Activated T-cell treated with anti-CD3 and anti-CD28 coated beads, Interleukin-2, amount 50 U/mL, for 48 hours (primary cell): ENCODE data around the gene PPARA.
"Not testable (repeated sequence)": the region's sequence is repeated elsewhere in the genome, so short reads cannot be mapped to it uniquely, and the experiment has no call there.

Experiments
- DNase-seq, 2 experiments: peaks; one replicate each; pipeline ENCODE4 v3.0.0-alpha.2; 2020

Gene PPARA

DNA sequence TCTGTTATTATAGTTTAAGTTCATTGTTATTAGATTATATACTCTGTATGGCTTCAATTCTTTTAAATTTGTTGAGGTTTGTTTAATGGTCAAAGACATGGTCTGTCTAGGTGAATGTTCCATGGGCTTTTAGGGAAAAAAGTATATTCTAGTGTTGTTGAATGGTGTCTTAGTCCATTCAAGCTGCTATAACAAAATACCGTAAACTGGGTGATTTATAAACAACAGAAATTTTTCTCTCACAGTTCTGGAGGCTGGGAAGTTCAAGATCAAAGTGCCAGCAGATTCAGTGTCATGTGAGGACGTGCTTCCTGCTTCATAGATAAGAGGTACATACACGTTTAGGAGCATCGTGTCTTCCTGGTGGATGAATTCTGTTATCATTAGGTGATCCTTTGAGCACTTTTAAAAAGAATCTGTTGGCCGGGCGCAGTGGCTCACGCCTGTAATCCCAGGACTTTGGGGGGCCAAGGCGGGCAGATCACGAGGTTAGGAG, 26.2 kb downstream of the PPARA start:
- DNase-seq: no peak

DNA sequence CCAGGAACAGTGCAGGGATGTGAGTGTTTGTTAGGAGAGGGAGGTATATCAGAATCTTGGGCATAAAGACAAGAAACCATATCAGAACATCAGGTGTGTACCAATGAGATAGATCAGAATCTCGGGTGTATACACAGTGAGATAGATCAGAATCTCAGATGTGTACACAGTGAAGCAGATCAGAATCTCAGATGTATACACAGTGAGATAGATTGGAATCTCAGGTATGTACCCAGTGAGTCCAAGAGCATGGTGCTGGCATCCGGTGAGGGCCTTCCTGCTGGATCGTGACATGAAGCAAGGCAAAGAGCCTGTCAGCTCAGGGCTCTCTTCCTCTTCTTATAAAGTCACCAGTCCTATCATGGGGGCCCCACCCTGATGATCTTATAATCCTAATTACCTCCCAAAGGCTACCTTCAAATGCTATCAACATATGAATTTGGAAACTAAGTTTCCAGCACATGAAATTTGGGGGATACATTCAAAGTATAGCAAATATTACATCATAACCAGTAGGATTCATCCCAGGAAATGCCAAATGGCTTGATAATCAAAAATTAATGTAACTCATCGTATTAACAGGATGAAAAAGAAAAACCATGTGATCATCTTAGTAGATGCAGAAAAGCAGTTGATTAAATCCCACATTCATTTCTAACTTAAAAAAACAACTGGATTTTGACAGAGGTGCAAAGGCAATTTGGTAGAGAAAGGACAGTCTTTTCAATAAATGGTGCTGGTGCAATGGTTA, 28.6 kb downstream of the PPARA start:
- DNase-seq: no peak

DNA sequence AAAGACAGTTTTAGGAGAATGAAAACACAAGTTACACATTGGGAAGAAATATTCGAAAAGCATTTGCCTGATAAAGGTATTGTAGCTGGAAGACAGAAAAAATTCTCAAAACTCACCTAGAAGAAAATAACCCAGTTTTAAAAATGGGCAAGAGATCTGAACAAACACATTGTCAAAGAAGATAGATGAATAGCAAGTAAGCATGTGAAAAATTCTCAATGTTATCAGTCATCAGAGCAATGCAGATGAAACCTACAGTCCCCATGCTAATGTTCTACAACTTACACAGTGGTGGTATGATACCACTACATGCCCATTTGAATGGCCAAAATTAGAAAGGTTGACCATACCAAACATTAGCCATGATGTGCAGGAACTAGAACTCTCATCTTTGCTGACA, 29.4 kb downstream of the PPARA start:
- no peak for DNase-seq

DNA sequence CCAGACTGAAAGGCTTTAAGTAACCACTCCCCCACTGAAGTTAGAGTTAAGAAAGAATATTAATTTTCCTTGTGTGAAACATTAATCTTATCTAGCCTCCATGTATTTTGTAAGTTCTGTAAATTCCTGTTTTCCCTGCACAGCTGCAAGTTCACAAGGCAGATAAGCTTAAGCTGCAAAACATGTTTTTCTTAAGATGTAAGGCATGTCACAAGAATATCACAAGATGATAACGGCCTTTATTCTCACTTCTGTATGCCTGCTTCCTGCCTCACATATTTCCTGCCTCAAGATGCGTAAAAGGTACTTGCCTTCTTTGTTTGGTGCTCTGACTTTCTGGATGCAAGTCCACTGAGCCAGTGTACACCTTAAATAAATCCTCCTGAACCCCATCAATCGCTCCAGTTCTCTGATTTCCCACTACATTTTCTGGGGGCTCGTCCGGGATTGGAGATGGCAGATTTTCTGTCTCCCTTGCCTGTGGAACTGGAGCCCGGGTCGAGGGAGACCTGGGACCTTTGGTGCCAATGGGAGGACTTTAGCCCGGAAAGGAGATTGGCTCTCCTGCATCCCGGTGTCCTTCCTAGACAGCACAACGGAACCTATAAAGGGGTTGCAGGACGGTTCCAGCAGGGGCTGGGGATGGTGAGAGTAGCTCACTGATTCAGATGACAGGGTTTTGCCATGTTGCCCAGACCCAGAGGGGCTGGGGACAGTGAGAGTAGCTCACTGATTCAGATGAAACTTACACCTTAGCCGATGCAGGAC, 30.2 kb downstream of the PPARA start:
- peak in 1 of 2 experiments; percentile 26 for DNase-seq

DNA sequence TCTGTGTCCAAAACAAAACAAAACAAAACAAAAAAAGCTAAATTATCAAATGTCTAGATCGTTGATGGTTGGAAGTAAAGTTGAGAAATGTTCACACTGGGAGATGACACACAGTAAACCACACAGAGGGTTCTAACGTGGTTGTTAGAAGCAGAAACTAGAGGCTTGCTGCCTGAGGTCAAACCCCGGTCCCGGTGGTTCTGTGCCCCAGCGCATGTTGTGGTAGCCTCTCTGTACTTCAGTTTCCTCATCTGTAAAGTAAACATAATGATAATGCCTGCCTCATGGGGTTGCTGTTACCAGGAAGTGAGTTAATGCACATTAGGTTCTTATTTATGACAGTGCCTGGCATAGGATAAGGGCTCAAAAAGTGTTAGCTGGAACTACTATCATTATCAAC, 33.4 kb downstream of the PPARA start:
- no peak for DNase-seq

DNA sequence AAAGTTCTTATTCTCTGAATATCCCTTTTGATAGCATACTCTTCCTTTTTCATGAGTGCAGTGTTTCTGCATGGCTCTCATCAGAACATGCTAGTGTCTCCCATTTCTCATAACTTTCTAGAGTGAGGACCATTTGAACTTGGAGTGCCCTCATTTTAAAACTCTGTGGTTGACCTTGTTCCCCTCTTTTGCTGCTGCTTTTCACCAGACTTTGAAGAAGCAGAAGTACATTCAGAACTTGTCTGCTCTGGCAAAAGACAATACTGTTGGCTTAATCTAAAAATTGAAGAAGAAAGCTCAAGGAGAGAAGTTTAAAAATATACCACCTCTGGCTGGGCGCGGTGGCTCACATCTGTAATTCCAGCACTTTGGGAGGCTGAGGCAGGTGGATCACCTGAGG, 35.0 kb downstream of the PPARA start:
- DNase-seq: no peak

DNA sequence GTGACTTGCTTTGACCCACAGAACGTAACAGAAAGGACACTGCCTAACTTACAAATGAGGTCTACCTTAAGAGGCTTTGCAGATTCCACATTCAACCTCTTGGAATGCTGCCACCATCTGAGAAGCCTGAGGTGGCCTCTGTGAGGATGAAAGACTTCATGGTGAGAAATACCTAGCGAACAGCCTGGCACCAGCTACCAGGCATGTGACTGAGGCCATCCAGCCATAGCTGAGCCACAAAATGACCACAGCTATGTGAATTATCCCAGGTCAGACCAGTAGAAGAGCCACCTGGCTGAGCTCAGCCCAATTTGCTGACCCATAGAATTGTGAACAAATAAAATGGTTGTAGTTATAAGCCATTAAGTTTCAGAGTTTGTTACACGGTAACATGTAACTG, 37.5 kb downstream of the PPARA start:
- no peak for DNase-seq

DNA sequence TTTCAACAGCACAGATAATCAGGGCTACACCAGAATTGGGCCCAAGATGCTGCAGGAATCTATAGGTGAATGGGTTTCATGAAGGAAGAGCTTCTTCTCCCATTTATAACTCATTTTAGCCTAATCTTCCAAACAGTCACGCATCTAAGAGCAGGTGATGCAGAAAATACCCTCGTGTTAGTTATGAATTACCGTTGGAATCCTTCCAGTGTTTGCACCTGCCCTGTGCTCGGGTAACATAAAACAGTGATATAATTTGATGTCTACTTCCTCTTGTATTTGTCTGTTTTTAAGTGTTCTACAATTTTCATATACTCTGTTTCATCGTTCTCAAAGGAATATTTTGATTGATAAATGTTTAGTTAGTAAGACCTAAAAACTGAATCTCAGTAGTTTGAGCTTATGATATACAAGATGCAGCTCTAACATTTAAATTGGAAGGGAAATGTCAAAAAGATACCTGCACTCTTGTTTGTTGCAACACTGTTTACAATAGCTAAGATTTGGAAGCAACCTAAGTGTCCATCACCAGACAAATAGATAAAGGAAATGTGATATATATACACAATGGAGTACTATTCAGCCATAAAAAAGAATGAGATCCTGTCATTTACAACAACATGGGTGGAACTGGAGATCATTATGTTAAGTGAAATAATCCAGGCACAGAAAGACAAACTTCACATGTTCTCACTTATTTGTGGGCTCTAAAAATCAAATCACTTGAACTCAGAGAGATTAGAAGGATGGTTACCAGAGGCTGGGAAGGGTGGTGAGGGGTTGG, 42.1 kb downstream of the PPARA start:
- DNase-seq: no peak

DNA sequence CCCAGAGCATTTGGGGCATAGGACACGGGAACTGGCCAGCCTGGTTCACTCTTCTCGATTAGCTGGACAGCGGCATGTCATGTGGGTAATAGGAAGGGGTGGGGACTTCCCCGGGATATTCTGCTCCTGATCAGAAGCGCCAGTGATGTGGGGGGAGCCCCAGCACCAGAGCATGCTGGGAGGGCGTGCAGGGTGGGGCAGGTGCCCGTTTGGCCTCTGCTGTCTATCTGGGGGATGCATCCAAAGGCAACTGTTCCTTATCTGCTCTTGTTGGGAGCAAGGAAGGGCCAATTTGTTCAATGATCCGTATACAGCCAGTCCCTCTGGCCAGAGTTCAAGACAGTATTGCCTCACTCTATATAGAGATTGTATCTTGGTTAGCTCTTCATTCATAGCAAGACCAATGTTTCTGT, 43.6 kb downstream of the PPARA start:
- DNase-seq: no peak

DNA sequence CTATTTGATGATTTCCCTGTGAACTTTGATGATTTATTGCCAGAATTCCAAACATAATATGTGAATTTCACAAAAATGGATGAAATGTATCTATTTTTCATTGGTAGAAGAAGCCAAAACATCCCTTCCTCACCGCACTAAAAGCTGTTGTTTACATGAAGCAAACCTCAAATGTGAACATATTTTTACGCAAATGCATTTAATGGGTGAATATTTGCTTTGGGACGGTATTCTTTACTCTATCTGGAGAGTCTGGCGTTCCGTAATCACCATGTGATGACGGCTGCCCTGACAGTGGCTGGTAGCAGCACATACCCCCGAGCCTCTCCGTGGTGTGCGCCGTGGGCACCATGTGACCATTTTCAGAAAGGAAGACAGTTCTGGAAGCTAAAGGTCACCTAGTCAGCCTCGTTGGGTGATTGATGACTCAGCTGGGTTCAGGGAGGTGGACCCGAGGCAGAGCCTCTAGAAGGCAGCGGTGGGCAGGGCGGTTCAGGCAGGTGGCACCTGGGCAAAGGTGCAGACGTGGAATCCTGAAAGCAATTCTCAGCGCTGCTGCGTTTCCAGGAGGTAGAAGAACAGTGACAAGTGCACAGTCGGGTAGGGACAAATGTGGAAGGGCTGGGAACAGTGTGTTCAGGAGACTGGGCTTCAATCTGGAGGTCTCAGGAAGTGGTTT, 45.3 kb downstream of the PPARA start:
- DNase-seq: no peak

DNA sequence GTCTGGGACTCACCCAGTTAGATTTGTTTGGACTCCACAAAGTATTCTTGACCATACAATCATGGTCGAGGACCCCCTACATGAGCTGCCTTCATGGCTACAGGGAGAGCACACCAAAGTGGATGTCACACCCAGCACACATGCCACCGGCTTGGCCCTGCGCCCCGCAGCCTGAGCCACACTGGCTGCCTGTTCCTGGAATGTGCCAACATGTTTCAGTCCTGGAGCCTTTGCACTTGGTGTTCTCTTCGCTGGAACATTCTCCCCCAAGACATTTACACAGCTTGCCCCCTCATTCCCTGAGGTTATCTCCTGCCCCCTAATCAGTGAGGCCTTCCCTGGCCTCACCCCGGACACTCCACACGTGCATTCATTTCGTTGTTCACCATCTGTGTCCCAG, 46.0 kb downstream of the PPARA start:
- no peak for DNase-seq

DNA sequence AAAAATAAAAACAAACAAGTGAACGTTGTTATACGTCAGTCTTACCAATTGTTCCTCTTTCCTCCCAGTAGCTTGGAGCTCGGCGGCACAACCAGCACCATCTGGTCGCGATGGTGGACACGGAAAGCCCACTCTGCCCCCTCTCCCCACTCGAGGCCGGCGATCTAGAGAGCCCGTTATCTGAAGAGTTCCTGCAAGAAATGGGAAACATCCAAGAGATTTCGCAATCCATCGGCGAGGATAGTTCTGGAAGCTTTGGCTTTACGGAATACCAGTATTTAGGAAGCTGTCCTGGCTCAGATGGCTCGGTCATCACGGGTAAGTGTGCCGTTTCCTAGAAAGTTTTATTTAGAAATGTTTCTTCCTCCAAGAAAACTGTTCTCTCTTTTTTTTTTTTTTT, 47.9 kb downstream of the PPARA start:
- no peak for DNase-seq

DNA sequence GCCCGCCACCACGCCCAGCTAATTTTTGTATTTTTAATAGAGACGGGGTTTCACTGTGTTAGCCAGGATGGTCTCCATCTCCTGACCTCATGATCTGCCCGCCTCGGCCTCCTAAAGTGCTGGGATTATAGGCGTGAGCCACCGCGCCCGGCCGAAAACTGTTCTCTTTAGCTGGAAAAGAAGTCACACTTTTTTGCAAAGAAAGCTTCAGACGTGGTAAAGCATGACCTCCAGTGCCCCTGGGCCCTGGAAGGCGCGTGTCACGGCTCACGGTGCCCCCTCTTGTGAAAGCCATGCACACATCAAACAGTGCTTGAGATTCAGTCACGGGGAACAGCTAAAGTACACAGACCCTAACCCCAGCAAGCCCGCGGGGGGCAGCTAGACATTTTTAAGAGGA, 48.5 kb downstream of the PPARA start:
- DNase-seq: not testable (repeated sequence)

DNA sequence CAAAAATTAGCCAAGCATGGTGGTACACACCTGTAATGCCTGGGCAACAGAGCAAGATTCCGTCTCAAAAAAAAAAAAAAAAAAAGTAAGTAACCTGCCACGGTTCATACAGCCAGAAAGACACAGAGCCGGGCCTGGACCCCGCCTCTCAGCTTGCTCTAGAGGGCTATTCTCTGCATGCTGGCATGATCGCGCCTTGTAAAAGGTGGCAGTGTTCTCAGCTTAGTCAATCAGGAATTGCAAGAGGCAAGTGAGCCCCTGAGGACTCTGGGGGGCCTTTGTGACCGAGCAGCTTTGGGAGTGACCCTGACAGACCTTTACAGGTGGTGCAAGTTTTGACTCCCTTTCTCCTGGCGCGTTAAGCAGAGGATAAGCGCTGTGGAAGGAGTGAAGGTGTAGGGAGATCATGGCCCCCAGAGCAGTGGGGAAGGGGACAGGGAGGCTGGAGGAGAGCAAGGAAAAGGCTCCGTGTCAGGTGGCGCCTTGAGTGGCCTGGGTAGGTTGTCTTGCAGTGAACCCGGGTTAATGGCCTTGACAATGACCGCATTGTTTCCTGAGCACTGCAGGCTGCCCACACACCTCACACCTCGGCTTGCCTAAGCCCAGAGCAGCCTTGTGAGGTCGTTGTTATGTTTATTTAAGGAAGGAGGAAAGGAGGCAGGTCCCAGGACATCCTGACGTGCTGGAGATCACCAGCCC, 50.9 kb downstream of the PPARA start:
- DNase-seq: no peak

DNA sequence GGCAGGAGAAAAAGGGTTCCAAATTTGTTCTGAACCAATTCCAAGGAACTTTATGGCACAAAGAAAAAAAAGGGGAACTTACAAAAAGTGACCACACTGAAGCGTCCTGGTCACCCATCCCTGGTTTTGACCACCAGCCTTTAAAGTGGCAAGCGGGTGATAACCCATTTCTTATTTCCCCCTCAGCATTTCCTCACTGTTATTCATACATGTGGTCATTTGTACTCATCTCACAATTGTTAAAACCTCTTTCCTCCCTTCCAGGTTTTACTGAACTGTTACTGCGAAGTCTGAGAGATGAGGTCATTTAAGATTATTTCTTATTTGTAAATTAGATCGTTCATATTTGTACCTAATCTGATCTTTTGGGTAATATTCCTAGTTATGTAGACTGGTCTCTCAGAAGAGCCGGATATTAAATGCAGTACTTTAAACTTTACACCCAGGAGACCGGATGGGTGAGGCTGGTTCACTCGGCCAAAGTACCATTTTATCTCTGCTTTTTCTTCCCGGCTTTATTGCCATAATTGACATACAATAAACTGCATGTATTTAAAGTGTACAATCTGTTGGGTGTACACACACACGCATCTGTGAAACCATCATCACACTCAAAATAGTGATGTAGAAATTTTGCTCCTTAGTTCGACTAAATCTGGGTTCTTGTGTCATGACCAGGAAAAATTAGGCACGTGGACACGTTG, 52.7 kb downstream of the PPARA start:
- no peak for DNase-seq

DNA sequence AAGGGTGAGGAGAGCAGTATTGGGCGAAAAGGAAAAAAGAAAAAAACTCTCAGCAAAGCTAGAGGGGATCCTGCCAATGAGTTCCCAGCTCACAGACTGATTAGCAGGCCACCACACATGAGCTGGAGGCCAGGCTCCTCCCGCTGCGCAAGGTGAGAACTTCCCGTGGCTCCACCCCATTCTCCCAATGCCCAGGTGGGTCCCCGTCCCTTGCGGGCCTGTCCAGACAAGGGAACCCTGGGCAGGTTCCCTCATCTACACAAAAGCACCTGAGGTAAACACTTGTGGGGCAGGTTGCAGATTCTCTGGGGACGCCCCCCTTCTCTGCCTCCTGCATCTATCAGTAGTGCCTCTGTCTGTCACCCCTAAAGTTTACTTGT, 53.3 kb downstream of the PPARA start:
- DNase-seq: no peak

DNA sequence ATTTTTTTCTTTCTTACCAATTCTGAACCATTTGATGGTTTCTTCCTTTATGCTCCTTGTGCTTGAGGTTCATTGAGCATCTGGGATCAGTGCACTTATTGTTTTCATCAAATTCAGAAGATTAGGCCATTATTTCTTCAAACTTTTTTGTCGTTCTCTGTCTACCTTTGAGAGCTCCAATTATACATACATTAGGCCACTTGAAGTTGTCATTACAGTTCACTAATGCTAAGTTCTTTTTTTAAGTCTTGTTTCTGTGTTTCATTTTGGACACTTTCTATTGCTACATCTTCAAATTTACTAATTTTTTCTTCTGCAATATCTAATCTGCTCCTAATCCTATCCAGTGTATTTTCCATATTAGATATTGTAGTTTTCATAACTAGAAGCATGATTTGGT, 58.9 kb downstream of the PPARA start:
- no peak for DNase-seq

DNA sequence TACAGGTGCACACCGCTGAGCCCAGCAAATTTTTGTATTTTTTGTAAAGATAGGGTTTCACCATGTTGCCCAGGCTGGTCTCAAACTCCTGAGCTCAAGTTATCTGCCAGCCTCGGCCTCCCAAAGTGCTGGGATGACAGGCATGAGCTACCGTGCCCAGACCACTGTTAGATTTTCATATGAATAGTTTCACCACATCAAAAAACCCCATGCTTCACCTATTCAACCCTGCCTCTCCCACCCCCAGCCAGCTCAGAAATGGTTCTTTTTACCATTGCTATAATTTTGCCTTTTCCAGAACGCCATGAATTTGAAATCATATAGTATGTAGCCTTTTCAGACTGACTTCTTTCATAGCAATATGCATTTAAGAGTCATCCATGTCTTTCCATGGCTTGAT, 61.9 kb downstream of the PPARA start:
- peak in 1 of 2 experiments; percentile 26 for DNase-seq

DNA sequence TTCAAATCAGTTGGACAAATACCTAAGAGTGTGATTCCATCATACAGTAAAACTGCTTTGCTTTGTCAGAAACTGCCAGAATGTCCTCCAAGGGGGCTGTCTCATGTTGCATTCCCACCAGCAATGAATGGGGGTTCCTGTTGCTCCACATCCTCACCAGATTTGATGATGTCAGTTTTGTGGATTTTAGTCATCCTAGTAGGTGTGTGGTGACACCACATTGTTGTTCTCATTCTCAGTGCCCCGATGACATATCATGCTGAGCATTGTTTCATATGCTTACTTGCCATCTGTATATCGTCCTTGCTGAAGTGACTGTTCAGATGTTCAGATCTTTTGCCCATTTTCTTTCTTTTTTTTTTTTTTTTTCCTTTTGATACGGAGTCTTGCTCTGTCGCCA, 62.7 kb downstream of the PPARA start:
- DNase-seq: peak in 1 of 2 experiments; percentile 30

DNA sequence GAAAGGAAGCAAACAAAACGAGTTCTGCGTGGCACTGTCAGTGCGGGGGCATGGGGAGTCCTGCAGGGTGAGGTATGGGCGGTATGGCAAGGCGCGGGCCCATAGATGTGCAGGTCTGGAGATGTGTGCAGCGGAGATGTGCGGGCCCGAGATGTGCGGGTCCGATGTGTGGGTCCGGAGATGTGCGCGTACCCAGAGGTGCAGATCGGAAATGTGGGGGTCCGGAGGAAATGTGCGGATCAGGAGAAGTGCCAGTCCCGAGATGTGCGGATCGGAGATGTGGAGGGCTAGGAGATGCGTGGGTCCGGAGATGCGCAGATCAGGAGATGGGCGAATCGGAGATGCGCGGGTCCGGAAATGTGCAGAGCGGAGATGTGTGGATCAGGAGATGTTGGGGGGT, 63.8 kb downstream of the PPARA start:
- no peak for DNase-seq

DNA sequence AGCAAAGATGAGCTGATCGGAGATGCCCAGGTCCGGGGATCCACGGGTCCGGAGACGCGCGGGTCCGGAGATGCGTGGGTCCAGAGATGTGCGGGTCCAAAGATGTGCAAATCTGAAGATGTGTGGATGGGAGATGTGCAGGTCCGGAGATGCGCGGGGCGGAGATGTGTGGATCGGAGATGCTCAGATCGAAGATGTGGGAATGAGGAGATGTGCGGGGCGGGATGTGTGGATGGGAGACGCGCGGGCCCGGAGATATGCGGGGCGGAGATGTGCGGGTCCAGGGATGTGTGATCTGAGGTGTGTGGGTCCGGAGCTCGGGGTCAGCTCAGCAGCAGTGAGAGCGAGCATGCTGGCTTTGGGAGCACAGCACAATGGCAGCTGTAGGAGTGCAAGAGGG, 64.3 kb downstream of the PPARA start:
- DNase-seq: no peak

DNA sequence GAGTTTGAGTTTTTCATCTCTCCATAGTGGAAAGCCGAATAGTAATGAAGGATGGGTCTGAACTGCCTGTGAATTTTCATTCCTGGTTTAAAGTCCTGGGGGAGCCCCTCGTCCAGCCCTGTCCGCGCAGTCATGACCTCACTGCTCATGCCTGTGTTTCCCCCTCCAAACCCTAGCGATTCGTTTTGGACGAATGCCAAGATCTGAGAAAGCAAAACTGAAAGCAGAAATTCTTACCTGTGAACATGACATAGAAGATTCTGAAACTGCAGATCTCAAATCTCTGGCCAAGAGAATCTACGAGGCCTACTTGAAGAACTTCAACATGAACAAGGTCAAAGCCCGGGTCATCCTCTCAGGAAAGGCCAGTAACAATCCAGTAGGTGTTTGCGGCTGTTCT, 69.3 kb downstream of the PPARA start:
- no peak for DNase-seq
